ENCODE results near the gene WTAP.
"Not testable (repeated sequence)": the region's sequence is repeated elsewhere in the genome, so short reads cannot be mapped to it uniquely, and the experiment has no call there.

WTAP gene

DNA sequence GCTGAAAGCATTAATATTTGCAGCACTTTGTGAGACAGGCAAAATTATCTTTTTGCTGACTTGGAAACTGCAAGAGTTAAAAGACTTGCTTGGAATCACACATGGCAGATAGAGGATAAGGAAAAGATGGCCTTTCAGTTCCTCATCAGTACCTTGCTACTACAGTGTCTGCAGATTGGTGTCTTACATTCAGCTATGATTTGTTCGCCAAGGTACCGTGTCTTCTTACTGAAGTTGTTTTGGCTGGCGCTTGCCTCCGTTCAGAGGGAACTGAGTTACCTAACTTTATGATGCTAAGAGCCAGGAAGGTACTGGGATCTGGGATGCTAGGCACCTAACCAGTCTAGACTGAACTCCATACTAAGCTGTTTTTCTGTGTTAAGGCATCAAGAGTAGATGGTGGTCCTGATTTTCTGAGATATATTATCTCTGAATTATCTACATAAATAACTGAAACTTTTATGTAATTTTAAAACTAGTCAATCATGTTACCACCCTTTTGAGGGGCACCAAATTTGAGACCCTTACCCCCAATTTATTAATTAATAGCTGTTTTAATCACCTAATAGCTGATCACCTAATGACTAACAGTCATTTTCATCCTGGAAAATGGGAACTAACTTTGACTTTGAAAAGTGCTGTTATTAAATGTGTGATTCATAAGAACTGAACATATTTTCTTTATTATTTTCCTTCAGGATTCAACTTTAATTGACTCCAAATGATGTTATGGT lies 2.5 kb downstream of the WTAP start:
- H3K27me3 ChIP-seq (replicated peaks; ENCODE audit: control insufficient read depth, insufficient read depth, low read length): no peaks in the 10 kb centered on the region
- no peak for DNase-seq (ENCODE audit: extremely low read depth, insufficient read length)
- TF ChIP-seq, protein P1, sequence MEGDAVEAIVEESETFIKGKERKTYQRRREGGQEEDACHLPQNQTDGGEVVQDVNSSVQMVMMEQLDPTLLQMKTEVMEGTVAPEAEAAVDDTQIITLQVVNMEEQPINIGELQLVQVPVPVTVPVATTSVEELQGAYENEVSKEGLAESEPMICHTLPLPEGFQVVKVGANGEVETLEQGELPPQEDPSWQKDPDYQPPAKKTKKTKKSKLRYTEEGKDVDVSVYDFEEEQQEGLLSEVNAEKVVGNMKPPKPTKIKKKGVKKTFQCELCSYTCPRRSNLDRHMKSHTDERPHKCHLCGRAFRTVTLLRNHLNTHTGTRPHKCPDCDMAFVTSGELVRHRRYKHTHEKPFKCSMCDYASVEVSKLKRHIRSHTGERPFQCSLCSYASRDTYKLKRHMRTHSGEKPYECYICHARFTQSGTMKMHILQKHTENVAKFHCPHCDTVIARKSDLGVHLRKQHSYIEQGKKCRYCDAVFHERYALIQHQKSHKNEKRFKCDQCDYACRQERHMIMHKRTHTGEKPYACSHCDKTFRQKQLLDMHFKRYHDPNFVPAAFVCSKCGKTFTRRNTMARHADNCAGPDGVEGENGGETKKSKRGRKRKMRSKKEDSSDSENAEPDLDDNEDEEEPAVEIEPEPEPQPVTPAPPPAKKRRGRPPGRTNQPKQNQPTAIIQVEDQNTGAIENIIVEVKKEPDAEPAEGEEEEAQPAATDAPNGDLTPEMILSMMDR (IDR thresholded peaks at IDR 0.05; ENCODE audit: insufficient read depth, low read length, poor library complexity, severe bottlenecking): no peak

DNA sequence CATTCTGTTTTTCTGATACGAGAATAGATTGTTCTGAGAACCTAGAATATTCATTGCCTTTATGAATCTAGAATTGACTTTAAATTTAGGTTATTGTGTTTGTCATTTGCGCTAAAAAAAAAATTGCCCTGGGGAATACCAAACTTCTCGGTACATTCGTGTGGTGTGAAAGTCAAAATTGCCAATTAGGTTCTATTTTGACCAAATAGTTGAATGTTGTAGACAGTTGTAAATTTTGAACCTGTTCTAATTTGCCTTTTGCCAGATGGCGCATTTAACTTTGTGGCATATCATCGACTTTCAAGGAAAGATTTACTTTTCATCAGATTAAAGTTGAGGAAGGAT lies 3.0 kb downstream of the WTAP start:
- no peaks in the 10 kb centered on the region for H3K36me3 ChIP-seq (ENCODE audit: control insufficient read depth, insufficient read depth, low read length)
- no peaks in the 10 kb centered on the region for H3K27me3 ChIP-seq (replicated peaks; ENCODE audit: control insufficient read depth, insufficient read depth, low read length)
- peak overlapping the region; percentile 96 for H3K4me3 ChIP-seq (replicated peaks; ENCODE audit: low read depth, low read length)
- TF ChIP-seq, protein P1 (IDR thresholded peaks at IDR 0.05; ENCODE audit: insufficient read depth, low read length, poor library complexity, severe bottlenecking): no peak
- DNase-seq (ENCODE audit: extremely low read depth, insufficient read length): no peak

More for the DNA sequence above, 2.5 kb downstream of the WTAP start:
- Histone ChIP-seq H3K4me3 (replicated peaks; ENCODE audit: low read depth, low read length) (peak overlapping the region; percentile 96), H3K36me3 (ENCODE audit: control insufficient read depth, insufficient read depth, low read length) (no peaks in the 10 kb centered on the region)

DNA sequence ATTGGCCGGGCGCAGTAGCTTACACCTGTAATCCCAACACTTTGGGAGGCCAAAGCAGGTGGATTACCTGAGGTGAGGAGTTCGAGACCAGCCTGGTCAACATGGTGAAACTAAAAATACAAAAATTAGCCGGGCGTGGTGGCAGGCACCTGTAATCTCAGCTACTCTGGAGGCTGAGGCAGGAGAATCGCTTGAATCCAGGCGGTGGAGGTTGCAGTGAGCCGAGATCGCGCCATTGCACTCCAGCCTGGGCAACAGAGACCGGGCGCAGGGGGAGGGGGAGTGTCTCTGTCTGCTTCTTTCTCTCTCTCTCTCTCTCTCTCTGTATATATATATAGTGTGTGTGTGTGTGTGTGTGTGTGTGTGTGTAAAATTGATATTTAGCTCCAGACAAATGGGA lies 5.2 kb downstream of the WTAP start:
- not testable (repeated sequence) for H3K4me3 ChIP-seq (replicated peaks; ENCODE audit: low read depth, low read length); H3K36me3 ChIP-seq (ENCODE audit: control insufficient read depth, insufficient read depth, low read length); H3K27me3 ChIP-seq (replicated peaks; ENCODE audit: control insufficient read depth, insufficient read depth, low read length); DNase-seq (ENCODE audit: extremely low read depth, insufficient read length)

DNA sequence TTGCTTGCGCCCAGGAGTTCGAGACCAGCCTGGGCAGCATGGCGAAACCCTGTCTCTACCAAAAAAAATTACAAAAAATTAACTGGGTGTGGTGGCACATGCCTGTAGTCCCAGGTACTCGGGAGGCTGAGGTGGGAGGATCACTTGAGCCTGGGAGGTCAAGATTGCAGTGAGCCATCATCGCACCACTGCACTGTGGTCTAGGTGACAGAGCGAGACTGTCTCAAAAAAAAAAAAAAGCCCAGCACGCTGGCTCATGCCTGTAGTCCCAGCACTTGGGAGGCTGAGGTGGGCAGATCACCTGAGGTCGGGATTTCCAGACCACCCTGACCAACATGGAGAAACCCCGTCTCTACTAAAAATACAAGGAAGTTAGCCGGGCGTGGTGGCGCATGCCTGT lies 6.1 kb downstream of the WTAP start:
- H3K36me3 ChIP-seq (ENCODE audit: control insufficient read depth, insufficient read depth, low read length); H3K27me3 ChIP-seq (replicated peaks; ENCODE audit: control insufficient read depth, insufficient read depth, low read length); H3K4me3 ChIP-seq (replicated peaks; ENCODE audit: low read depth, low read length); DNase-seq (ENCODE audit: extremely low read depth, insufficient read length): not testable (repeated sequence)

DNA sequence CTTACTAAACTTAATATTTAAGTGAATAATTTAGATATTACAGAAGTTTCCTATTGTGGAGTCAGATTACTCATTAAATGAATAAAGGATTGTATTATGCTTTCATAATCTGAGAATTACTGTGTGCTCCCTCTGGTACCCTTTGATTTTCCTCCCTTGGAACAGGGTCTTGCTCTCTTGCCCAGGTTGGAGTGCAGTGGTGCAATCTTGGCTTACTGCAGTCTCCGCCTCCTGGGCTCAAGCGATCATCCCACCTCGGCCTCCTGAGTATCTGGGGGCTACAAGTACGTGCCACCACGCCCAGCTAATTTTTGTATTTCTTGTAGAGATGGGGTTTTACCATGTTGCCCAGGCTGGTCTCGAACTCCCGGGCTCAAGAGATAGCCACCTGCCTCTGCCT lies 9.6 kb downstream of the WTAP start:
- TF ChIP-seq, protein P1 (IDR thresholded peaks at IDR 0.05; ENCODE audit: insufficient read depth, low read length, poor library complexity, severe bottlenecking): no peak
- Histone ChIP-seq H3K4me3 (replicated peaks; ENCODE audit: low read depth, low read length) (no peak overlapping the region), H3K27me3 (replicated peaks; ENCODE audit: control insufficient read depth, insufficient read depth, low read length) (no peaks in the 10 kb centered on the region), H3K36me3 (ENCODE audit: control insufficient read depth, insufficient read depth, low read length) (peaks cover 6% of the 10 kb centered on the region)
- no peak for DNase-seq (ENCODE audit: extremely low read depth, insufficient read length)

DNA sequence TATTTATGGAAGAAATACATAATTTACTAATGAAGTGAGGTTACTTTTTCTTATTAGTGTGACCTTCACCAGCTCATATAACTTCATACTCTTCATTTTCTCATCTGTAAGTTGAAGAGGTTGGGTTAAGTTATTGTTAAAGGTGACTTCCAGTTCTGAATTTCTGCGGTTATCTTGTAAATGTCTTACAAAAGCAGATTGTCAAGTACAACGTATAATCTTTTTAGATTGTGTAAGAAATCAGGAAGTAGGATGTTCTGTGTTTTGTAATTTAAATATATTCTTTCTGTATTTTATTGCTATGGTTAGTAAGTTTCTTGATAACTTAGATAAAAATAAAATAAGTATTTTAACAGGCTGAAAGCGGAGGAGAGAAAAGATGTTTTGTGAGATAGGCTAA lies 12.0 kb downstream of the WTAP start:
- Histone ChIP-seq H3K36me3 (ENCODE audit: control insufficient read depth, insufficient read depth, low read length) (peaks cover 6% of the 10 kb centered on the region), H3K27me3 (replicated peaks; ENCODE audit: control insufficient read depth, insufficient read depth, low read length) (no peaks in the 10 kb centered on the region), H3K4me3 (replicated peaks; ENCODE audit: low read depth, low read length) (no peak overlapping the region)
- TF ChIP-seq, protein P1 (IDR thresholded peaks at IDR 0.05; ENCODE audit: insufficient read depth, low read length, poor library complexity, severe bottlenecking): no peak
- no peak for DNase-seq (ENCODE audit: extremely low read depth, insufficient read length)

DNA sequence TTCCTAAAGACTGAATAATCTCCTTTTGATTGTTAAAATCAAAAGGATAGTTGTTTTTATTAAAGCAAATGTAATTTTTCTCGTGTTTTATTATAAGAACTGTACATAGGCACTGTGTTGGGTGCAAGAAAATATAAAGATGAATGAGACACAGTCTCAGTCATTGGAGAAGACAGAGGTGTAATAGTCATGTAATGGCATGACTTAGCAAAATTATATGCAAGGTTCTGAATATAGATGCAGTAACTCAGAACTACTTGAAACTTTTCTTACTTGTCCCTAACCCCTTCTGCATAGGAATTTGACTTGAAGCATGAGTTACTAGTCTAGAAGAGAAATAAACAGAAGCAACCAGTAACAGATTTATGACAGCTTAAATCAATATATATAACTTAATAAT lies 14.9 kb downstream of the WTAP start:
- H3K36me3 ChIP-seq (ENCODE audit: control insufficient read depth, insufficient read depth, low read length): peaks cover 12% of the 10 kb centered on the region
- DNase-seq (ENCODE audit: extremely low read depth, insufficient read length): no peak
- no peak overlapping the region for H3K4me3 ChIP-seq (replicated peaks; ENCODE audit: low read depth, low read length)

More for the DNA sequence above, 14.9 kb downstream of the WTAP start:
- no peaks in the 10 kb centered on the region for H3K27me3 ChIP-seq (replicated peaks; ENCODE audit: control insufficient read depth, insufficient read depth, low read length)
- TF ChIP-seq, protein P1 (IDR thresholded peaks at IDR 0.05; ENCODE audit: insufficient read depth, low read length, poor library complexity, severe bottlenecking): no peak
